PFSK-1 (cell line): ENCODE measurements around the gene PPP1R7.

ENCODE experiments used
- FOXP2 ChIP-seq: optimal IDR thresholded peaks from 2 replicates; pipeline ENCODE3; 2011; ENCODE audit warnings: borderline replicate concordance, control low read depth, inconsistent platforms; ENCODE audit not compliant: insufficient read depth; ENCODE audit errors: extremely low read length, extremely low read depth
- POLR2AphosphoS5 ChIP-seq: IDR thresholded peaks from 2 replicates; pipeline ENCODE4 v1.6.1; 2012; ENCODE audit warnings: low read depth, mild to moderate bottlenecking, control low read depth, low read length, moderate library complexity
- REST ChIP-seq, 2 experiments: IDR thresholded peaks; 2 replicates each; pipeline versions ENCODE4 v1.6.1 to v1.8.0; 2011 to 2012; ENCODE audit warnings: low read depth in 2 of 2, low read length in 2 of 2, control low read depth in 1 of 2, inconsistent platforms in 1 of 2, mild to moderate bottlenecking in 1 of 2, moderate library complexity in 1 of 2; ENCODE audit not compliant: insufficient read depth in 1 of 2
- SIN3A ChIP-seq: IDR thresholded peaks from 2 replicates; pipeline ENCODE4 v1.6.1; 2012; ENCODE audit warnings: mild to moderate bottlenecking, low read length, moderate library complexity, borderline replicate concordance; ENCODE audit not compliant: insufficient read depth
- TAF1 ChIP-seq: IDR thresholded peaks from 2 replicates; pipeline ENCODE4 v1.6.1; 2012; ENCODE audit warnings: low read length, control low read depth, borderline replicate concordance; ENCODE audit not compliant: insufficient read depth

PPP1R7 gene

DNA sequence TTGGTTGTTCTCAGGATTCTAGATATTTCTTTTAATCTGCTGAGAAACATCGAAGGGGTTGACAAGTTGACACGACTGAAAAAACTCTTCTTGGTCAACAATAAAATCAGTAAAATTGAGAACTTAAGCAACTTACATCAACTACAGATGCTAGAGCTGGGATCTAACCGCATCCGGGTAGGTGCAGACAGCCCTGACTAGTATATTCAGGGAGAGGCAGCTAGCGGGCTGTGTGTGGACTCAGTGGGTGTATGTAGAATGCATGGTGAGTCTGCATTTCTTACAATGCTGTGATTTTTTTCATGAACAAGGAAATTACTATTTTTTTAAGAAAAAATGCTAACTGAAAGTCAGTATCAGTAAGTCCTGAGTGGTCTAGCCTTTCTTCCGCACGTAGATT, 10.1 kb downstream of the PPP1R7 start:
- TF ChIP-seq FOXP2 = no peak
- no peak for TF ChIP-seq SIN3A
- TF ChIP-seq REST (IDR thresholded peaks at IDR 0.05; ENCODE audit: insufficient read depth in 1 of 2, low read depth in 2 of 2, low read length in 2 of 2) = no peak
- TF ChIP-seq TAF1 = no peak
- no peak for TF ChIP-seq POLR2AphosphoS5

GRCh38 chr2:241161646-241162281, 11.5 kb downstream of the PPP1R7 start:
- TF ChIP-seq SIN3A (no peak), POLR2AphosphoS5 (no peak), FOXP2 (no peak)

DNA sequence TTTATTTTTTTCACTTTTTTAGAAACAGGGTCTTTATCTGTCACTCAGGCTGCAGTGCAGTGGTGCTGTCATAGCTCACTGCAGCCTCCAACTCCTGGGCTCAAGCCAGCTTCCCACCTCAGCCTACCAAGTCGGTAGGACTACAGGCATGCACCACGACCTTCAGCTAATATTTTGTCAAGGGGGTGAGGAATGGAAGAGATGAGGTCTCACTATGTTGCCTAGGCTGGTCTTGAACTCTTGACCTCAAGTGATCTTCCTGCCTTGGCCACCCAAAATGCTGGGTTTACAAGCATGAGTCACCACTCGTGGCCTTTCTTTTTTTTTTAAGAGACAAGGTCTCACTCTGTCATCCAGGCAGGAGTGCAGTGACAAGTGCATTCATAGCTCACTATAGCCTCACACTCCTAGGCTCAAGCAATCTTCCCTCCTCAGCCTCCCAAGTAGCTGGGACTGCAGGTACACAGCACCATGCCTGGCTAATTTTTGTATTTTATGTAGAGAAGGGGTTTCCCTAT, 13.4 kb downstream of the PPP1R7 start:
- TF ChIP-seq REST (IDR thresholded peaks at IDR 0.05; ENCODE audit: insufficient read depth in 1 of 2, low read depth in 2 of 2, low read length in 2 of 2) (no peak), POLR2AphosphoS5 (no peak), SIN3A (no peak), FOXP2 (no peak), TAF1 (no peak)

- TF ChIP-seq SIN3A (no peak), TAF1 (no peak), FOXP2 (no peak), REST (IDR thresholded peaks at IDR 0.05; ENCODE audit: insufficient read depth in 1 of 2, low read depth in 2 of 2, low read length in 2 of 2) (no peak), POLR2AphosphoS5 (no peak)
Observed at GRCh38 chr2:241168366-241168765, 18.1 kb downstream of the PPP1R7 start.

DNA sequence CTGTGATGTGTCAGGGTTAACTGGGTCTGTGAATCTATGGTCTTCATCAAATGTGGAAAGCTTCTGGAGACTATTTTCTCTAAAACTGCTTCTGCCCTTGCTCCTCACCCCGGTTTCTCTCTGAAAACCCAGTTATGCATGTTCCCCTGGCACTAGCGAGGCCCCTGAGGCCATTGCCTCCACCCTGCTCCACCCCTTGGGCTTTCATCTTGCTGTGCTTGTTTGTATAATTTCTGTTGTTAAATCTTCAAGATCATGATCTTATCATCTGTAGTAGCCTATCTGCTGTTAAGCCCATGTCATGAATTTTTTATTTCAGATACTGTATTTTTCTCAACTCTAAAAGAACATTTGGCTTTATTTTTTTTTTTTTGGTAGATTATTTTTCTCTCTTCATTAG, 23.3 kb downstream of the PPP1R7 start:
- TF ChIP-seq TAF1 (no peak), REST (IDR thresholded peaks at IDR 0.05; ENCODE audit: insufficient read depth in 1 of 2, low read depth in 2 of 2, low read length in 2 of 2) (no peak), SIN3A (no peak), POLR2AphosphoS5 (no peak), FOXP2 (no peak)
